GM18858 (cell line): Measurements from ENCODE around the gene DNTT.
"Not testable (repeated sequence)": the region's sequence is repeated elsewhere in the genome, so short reads cannot be mapped to it uniquely, and the experiment has no call there.

ENCODE experiments used
- ATAC-seq: cut with Tn5 transposase; IDR thresholded peaks from one replicate; pipeline ENCODE4 v1.9.1; 2021; ENCODE audit not compliant: unreplicated experiment

Gene DNTT

GRCh38 chr10:96305019-96305418, 785 bp downstream of the DNTT start:
- no peak for ATAC-seq

- no peak for ATAC-seq
These were observed 2.3 kb downstream of the DNTT start for GRCh38 chr10:96306516-96306915.

- not testable (repeated sequence) for ATAC-seq
These were observed 4.6 kb downstream of the DNTT start for GRCh38 chr10:96308854-96309253.

GRCh38 chr10:96309628-96310320, 5.5 kb downstream of the DNTT start:
- ATAC-seq = no peak

- no peak for ATAC-seq
These were observed 6.1 kb downstream of the DNTT start for GRCh38 chr10:96310321-96310669.

GRCh38 chr10:96311180-96311715, 7.0 kb downstream of the DNTT start:
- ATAC-seq = no peak

- ATAC-seq = no peak
These were observed 9.1 kb downstream of the DNTT start for GRCh38 chr10:96313344-96313743.

- no peak for ATAC-seq
These were observed 13.0 kb downstream of the DNTT start for GRCh38 chr10:96317067-96317833.

- ATAC-seq = no peak
These were observed 15.7 kb downstream of the DNTT start for GRCh38 chr10:96319754-96320474.

GRCh38 chr10:96321822-96322221, 17.6 kb downstream of the DNTT start:
- ATAC-seq = no peak

- ATAC-seq = no peak
These were observed 18.0 kb downstream of the DNTT start for GRCh38 chr10:96322275-96322674.

- ATAC-seq = no peak
These were observed 20.2 kb downstream of the DNTT start for GRCh38 chr10:96324447-96324846.

GRCh38 chr10:96325719-96326373, 21.6 kb downstream of the DNTT start:
- peak; percentile 99 for ATAC-seq

- no peak for ATAC-seq
These were observed 23.2 kb downstream of the DNTT start for GRCh38 chr10:96327462-96327861.

GRCh38 chr10:96333101-96333500, 28.9 kb downstream of the DNTT start:
- no peak for ATAC-seq

GRCh38 chr10:96334616-96335526, 30.6 kb downstream of the DNTT start:
- no peak for ATAC-seq

GRCh38 chr10:96337106-96337505, 32.9 kb downstream of the DNTT start:
- ATAC-seq = no peak

- no peak for ATAC-seq
These were observed 34.2 kb downstream of the DNTT start for GRCh38 chr10:96338279-96338925.

- ATAC-seq = no peak
These were observed 35.1 kb downstream of the DNTT start for GRCh38 chr10:96339383-96339782.
